ENCODE measurements around the gene C12orf54.
"Not testable (repeated sequence)": the region's sequence is repeated elsewhere in the genome, so short reads cannot be mapped to it uniquely, and the experiment has no call there.

C12orf54 gene

DNA sequence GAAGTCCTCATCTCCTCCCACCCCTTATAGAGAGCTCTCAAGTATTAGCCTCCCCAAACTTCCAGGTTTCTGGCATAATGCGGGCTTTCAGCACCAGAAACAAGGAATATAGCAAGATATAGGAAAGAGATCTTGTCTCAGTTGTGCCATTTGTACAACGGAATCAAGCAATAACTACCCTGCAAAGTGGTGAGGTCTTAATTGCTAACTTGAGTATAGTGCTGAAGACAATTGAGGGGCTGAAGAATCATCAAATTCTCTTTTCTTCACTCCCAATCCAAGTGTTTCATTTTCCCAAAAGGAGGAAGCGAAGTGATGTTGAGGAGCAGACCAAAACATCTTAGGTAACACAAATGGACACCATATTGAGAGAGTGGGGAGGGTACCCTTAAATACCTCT lies 36.8 kb upstream of the C12orf54 start:
- Histone ChIP-seq H3K79me2 (ENCODE audit: insufficient read depth, low read length) (no peaks in the 10 kb centered on the region), H3K36me3 (ENCODE audit: insufficient read depth, low read length) (no peaks in the 10 kb centered on the region), H3K4me1 (ENCODE audit: insufficient read depth, low read length, severe bottlenecking) (no peaks in the 10 kb centered on the region), H3K9me2 (ENCODE audit: low read depth, low read length) (no peaks in the 10 kb centered on the region), H3K9me3 (ENCODE audit: low read length) (no peaks in the 10 kb centered on the region), H3K27ac (ENCODE audit: low read depth, low read length, poor library complexity, severe bottlenecking) (no peak overlapping the region), H3K27me3 (ENCODE audit: insufficient read depth, low read length) (no peaks in the 10 kb centered on the region), H4K20me1 (ENCODE audit: insufficient read depth, low read length) (no peaks in the 10 kb centered on the region), H3K9ac (ENCODE audit: low read length) (no peak overlapping the region), H3K4me3 (ENCODE audit: low read depth, low read length, poor library complexity, severe bottlenecking) (no peak overlapping the region), H3F3A (ENCODE audit: insufficient read depth, low read length) (no peaks in the 10 kb centered on the region), H3K4me2 (ENCODE audit: low read length) (no peak overlapping the region), H2AFZ (ENCODE audit: low read length) (no peak overlapping the region)
- TF ChIP-seq EZH2 (IDR thresholded peaks at IDR 0.05; ENCODE audit: borderline replicate concordance, low read length), result no peak
- TF ChIP-seq, protein P1, sequence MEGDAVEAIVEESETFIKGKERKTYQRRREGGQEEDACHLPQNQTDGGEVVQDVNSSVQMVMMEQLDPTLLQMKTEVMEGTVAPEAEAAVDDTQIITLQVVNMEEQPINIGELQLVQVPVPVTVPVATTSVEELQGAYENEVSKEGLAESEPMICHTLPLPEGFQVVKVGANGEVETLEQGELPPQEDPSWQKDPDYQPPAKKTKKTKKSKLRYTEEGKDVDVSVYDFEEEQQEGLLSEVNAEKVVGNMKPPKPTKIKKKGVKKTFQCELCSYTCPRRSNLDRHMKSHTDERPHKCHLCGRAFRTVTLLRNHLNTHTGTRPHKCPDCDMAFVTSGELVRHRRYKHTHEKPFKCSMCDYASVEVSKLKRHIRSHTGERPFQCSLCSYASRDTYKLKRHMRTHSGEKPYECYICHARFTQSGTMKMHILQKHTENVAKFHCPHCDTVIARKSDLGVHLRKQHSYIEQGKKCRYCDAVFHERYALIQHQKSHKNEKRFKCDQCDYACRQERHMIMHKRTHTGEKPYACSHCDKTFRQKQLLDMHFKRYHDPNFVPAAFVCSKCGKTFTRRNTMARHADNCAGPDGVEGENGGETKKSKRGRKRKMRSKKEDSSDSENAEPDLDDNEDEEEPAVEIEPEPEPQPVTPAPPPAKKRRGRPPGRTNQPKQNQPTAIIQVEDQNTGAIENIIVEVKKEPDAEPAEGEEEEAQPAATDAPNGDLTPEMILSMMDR (IDR thresholded peaks at IDR 0.05; ENCODE audit: low read length), result no peak

DNA sequence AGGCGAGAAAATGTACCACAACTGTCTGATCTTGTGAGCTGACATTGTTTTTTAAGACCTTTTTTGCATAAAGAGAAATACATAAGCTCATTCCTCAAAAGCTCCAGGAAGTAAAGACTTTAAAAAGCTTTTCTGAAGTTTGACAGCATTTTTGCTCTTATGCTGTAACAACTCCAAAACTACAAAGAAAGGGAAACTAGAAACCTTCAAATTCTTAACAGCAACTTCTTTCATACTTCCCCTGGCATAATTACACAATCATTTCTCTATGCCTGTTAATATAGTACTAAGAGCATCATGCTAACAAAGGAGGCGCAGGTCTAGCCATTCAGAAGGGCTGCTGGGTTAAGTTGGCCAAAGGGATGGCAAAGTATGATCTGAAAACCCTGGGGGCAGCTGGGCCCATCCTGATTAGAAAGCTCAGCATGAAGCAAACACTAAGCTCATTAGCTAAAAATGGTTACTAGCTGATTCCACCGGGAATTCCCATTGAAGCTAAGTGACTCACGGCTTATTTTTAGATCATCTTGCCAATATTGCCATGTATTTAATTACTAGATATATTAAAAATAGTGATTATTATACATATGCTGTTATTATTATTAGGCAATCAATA lies 36.0 kb upstream of the C12orf54 start:
- H3K36me3 ChIP-seq (ENCODE audit: insufficient read depth, low read length), result no peaks in the 10 kb centered on the region
- no peaks in the 10 kb centered on the region for H3K9me2 ChIP-seq (ENCODE audit: low read depth, low read length)
- no peaks in the 10 kb centered on the region for H3K27me3 ChIP-seq (ENCODE audit: insufficient read depth, low read length)
- no peak overlapping the region for H3K4me2 ChIP-seq (ENCODE audit: low read length)
- H3K79me2 ChIP-seq (ENCODE audit: insufficient read depth, low read length), result no peaks in the 10 kb centered on the region
- H3K4me3 ChIP-seq (ENCODE audit: low read depth, low read length, poor library complexity, severe bottlenecking), result no peak overlapping the region
- no peak overlapping the region for H2AFZ ChIP-seq (ENCODE audit: low read length)
- TF ChIP-seq, protein P1 (IDR thresholded peaks at IDR 0.05; ENCODE audit: low read length), result no peak
- TF ChIP-seq EZH2 (IDR thresholded peaks at IDR 0.05; ENCODE audit: borderline replicate concordance, low read length), result no peak
- no peak overlapping the region for H3K9ac ChIP-seq (ENCODE audit: low read length)
- H3K9me3 ChIP-seq (ENCODE audit: low read length), result no peaks in the 10 kb centered on the region
- no peak overlapping the region for H3K27ac ChIP-seq (ENCODE audit: low read depth, low read length, poor library complexity, severe bottlenecking)
- H3K4me1 ChIP-seq (ENCODE audit: insufficient read depth, low read length, severe bottlenecking), result no peaks in the 10 kb centered on the region
- H4K20me1 ChIP-seq (ENCODE audit: insufficient read depth, low read length), result no peaks in the 10 kb centered on the region
- no peaks in the 10 kb centered on the region for H3F3A ChIP-seq (ENCODE audit: insufficient read depth, low read length)

GRCh38 chr12:48447755-48448154 lies 34.5 kb upstream of the C12orf54 start:
- Histone ChIP-seq H3K9me3 (ENCODE audit: low read length) (no peaks in the 10 kb centered on the region), H3K36me3 (ENCODE audit: insufficient read depth, low read length) (no peaks in the 10 kb centered on the region), H3F3A (ENCODE audit: insufficient read depth, low read length) (no peaks in the 10 kb centered on the region), H3K9ac (ENCODE audit: low read length) (no peak overlapping the region), H3K79me2 (ENCODE audit: insufficient read depth, low read length) (no peaks in the 10 kb centered on the region), H4K20me1 (ENCODE audit: insufficient read depth, low read length) (no peaks in the 10 kb centered on the region), H3K4me2 (ENCODE audit: low read length) (no peak overlapping the region), H3K4me3 (ENCODE audit: low read depth, low read length, poor library complexity, severe bottlenecking) (no peak overlapping the region), H3K27ac (ENCODE audit: low read depth, low read length, poor library complexity, severe bottlenecking) (no peak overlapping the region), H3K9me2 (ENCODE audit: low read depth, low read length) (no peaks in the 10 kb centered on the region), H3K4me1 (ENCODE audit: insufficient read depth, low read length, severe bottlenecking) (no peaks in the 10 kb centered on the region), H3K27me3 (ENCODE audit: insufficient read depth, low read length) (no peaks in the 10 kb centered on the region), H2AFZ (ENCODE audit: low read length) (no peak overlapping the region)
- no peak for TF ChIP-seq EZH2 (IDR thresholded peaks at IDR 0.05; ENCODE audit: borderline replicate concordance, low read length)

- Histone ChIP-seq H2AFZ (ENCODE audit: low read length) (no peak overlapping the region), H3K9me3 (ENCODE audit: low read length) (no peaks in the 10 kb centered on the region)
Observed at GRCh38 chr12:48451372-48451771, 30.9 kb upstream of the C12orf54 start.

DNA sequence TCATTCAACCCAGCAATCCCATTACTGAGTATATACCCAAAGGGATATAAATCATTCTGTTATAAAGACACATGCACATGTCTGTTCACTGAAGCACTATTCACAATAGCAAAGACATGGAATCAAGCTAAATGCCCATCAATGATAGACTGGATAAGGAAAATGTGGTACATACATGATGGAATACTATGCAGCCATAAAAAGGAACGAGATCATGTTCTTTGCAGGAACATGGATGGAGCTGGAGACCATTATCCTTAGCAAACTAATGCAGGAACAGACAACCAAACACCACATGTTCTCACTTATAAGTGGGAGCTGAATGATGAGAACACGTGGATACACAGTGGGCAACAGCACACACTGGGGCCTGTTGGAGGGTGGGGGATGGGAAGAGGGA lies 29.3 kb upstream of the C12orf54 start:
- H3F3A ChIP-seq (ENCODE audit: insufficient read depth, low read length); H3K27ac ChIP-seq (ENCODE audit: low read depth, low read length, poor library complexity, severe bottlenecking); H3K79me2 ChIP-seq (ENCODE audit: insufficient read depth, low read length); H3K9ac ChIP-seq (ENCODE audit: low read length); H3K9me3 ChIP-seq (ENCODE audit: low read length); H3K27me3 ChIP-seq (ENCODE audit: insufficient read depth, low read length); H3K9me2 ChIP-seq (ENCODE audit: low read depth, low read length); H3K4me2 ChIP-seq (ENCODE audit: low read length); H4K20me1 ChIP-seq (ENCODE audit: insufficient read depth, low read length); H3K4me3 ChIP-seq (ENCODE audit: low read depth, low read length, poor library complexity, severe bottlenecking); H2AFZ ChIP-seq (ENCODE audit: low read length); H3K36me3 ChIP-seq (ENCODE audit: insufficient read depth, low read length); H3K4me1 ChIP-seq (ENCODE audit: insufficient read depth, low read length, severe bottlenecking): not testable (repeated sequence)

More at GRCh38 chr12:48451372-48451771, 30.9 kb upstream of the C12orf54 start:
- H3K9me2 ChIP-seq (ENCODE audit: low read depth, low read length), result no peaks in the 10 kb centered on the region
- H3K9ac ChIP-seq (ENCODE audit: low read length), result no peak overlapping the region
- H3K27ac ChIP-seq (ENCODE audit: low read depth, low read length, poor library complexity, severe bottlenecking), result no peak overlapping the region
- TF ChIP-seq EZH2 (IDR thresholded peaks at IDR 0.05; ENCODE audit: borderline replicate concordance, low read length), result no peak
- TF ChIP-seq, protein P1 (IDR thresholded peaks at IDR 0.05; ENCODE audit: low read length), result no peak
- no peaks in the 10 kb centered on the region for H4K20me1 ChIP-seq (ENCODE audit: insufficient read depth, low read length)
- no peak overlapping the region for H3K4me3 ChIP-seq (ENCODE audit: low read depth, low read length, poor library complexity, severe bottlenecking)
- no peaks in the 10 kb centered on the region for H3K27me3 ChIP-seq (ENCODE audit: insufficient read depth, low read length)
- no peaks in the 10 kb centered on the region for H3K4me1 ChIP-seq (ENCODE audit: insufficient read depth, low read length, severe bottlenecking)
- H3K79me2 ChIP-seq (ENCODE audit: insufficient read depth, low read length), result no peaks in the 10 kb centered on the region
- no peaks in the 10 kb centered on the region for H3K36me3 ChIP-seq (ENCODE audit: insufficient read depth, low read length)
- H3F3A ChIP-seq (ENCODE audit: insufficient read depth, low read length), result no peaks in the 10 kb centered on the region
- H3K4me2 ChIP-seq (ENCODE audit: low read length), result no peak overlapping the region

Data from OCI-LY1 (cell line).